VCaP (cell line): ENCODE measurements around the gene WNT9A.

Experiments
- H3K27ac ChIP-seq: fragments of 450-650 bp; 2 replicates; pipeline ENCODE4 v1.5.1; 2017
- CTCF ChIP-seq: fragments of 450-650 bp; conservative IDR thresholded peaks from 2 replicates; pipeline ENCODE4 v1.5.1; 2017; ENCODE audit warnings: mild to moderate bottlenecking, moderate library complexity

The WNT9A gene

GRCh38 chr1:227888404-227889046 lies 59.2 kb downstream of the WNT9A start:
- H3K27ac ChIP-seq: no peak overlapping the region
- no peak for TF ChIP-seq CTCF

- no peak overlapping the region for H3K27ac ChIP-seq
- no peak for TF ChIP-seq CTCF
Observed at GRCh38 chr1:227887697-227888403, 59.9 kb downstream of the WNT9A start.

- no peak for TF ChIP-seq CTCF
- no peak overlapping the region for H3K27ac ChIP-seq
Observed at GRCh38 chr1:227886993-227887696, 60.6 kb downstream of the WNT9A start.

- no peak overlapping the region for H3K27ac ChIP-seq
- no peak for TF ChIP-seq CTCF
Observed at GRCh38 chr1:227886503-227886961, 61.2 kb downstream of the WNT9A start.

GRCh38 chr1:227885648-227886502 lies 61.9 kb downstream of the WNT9A start:
- H3K27ac ChIP-seq: no peak overlapping the region
- no peak for TF ChIP-seq CTCF

GRCh38 chr1:227885135-227885647 lies 62.5 kb downstream of the WNT9A start:
- no peak for TF ChIP-seq CTCF
- no peak overlapping the region for H3K27ac ChIP-seq
